ENCODE data around the gene KCTD11.

DNA sequence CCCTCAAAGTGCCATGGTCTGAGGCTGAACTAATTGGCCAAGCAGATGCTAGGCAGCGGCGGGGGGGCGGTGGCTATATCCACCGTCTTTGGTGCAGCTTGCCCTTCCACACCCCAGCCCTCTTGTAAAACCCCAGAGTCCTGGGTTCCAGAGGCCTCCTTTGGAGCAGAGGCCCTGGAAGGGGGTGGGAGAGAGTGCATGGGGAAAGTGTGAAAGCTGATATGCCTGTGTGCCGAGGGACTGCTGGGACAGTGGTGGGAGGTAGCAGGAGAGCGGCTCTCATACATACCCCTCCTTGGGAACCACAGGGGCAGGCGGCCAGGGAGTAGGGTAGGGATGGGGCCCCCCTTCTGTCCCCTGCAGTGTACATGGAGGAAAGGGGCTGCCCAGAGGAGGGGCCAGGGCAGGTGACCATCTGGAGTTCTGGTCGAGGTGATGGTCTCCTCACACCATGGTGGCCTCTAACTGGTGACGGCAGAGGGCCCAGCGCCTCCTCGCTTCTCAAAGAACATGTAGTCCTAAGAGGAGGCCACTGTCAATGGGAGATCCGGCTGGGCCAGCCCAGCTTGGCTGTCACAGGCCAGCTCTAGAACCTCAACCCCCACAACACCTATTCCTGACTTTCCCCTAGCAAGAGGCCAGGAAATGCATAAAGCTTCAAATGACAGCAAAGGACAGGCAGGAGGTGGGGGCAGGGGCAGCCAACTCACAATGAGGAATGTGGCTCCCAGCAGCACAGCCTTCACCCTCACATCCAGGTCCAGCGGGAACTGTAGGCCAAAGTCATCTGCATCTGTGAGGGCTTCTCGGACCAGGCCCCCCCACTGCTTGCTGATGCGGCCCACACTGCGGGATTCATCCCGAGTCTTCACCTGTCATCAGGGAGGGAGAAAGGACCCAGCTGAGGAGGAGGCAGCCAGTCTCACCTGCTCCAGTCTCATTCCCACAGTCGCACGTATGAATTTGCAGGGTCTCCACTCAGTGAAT is 38.3 kb downstream of the KCTD11 start:
- no peak for TF ChIP-seq SIN3A (IDR thresholded peaks at IDR 0.05; ENCODE audit: borderline replicate concordance, insufficient read depth, low read depth, low read length)
- TF ChIP-seq, protein P1, sequence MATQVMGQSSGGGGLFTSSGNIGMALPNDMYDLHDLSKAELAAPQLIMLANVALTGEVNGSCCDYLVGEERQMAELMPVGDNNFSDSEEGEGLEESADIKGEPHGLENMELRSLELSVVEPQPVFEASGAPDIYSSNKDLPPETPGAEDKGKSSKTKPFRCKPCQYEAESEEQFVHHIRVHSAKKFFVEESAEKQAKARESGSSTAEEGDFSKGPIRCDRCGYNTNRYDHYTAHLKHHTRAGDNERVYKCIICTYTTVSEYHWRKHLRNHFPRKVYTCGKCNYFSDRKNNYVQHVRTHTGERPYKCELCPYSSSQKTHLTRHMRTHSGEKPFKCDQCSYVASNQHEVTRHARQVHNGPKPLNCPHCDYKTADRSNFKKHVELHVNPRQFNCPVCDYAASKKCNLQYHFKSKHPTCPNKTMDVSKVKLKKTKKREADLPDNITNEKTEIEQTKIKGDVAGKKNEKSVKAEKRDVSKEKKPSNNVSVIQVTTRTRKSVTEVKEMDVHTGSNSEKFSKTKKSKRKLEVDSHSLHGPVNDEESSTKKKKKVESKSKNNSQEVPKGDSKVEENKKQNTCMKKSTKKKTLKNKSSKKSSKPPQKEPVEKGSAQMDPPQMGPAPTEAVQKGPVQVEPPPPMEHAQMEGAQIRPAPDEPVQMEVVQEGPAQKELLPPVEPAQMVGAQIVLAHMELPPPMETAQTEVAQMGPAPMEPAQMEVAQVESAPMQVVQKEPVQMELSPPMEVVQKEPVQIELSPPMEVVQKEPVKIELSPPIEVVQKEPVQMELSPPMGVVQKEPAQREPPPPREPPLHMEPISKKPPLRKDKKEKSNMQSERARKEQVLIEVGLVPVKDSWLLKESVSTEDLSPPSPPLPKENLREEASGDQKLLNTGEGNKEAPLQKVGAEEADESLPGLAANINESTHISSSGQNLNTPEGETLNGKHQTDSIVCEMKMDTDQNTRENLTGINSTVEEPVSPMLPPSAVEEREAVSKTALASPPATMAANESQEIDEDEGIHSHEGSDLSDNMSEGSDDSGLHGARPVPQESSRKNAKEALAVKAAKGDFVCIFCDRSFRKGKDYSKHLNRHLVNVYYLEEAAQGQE (IDR thresholded peaks at IDR 0.05; ENCODE audit: insufficient read depth in 1 of 2, low read depth in 2 of 2, low read length in 1 of 2), result no peak
- TF ChIP-seq, protein P2, sequence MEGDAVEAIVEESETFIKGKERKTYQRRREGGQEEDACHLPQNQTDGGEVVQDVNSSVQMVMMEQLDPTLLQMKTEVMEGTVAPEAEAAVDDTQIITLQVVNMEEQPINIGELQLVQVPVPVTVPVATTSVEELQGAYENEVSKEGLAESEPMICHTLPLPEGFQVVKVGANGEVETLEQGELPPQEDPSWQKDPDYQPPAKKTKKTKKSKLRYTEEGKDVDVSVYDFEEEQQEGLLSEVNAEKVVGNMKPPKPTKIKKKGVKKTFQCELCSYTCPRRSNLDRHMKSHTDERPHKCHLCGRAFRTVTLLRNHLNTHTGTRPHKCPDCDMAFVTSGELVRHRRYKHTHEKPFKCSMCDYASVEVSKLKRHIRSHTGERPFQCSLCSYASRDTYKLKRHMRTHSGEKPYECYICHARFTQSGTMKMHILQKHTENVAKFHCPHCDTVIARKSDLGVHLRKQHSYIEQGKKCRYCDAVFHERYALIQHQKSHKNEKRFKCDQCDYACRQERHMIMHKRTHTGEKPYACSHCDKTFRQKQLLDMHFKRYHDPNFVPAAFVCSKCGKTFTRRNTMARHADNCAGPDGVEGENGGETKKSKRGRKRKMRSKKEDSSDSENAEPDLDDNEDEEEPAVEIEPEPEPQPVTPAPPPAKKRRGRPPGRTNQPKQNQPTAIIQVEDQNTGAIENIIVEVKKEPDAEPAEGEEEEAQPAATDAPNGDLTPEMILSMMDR (IDR thresholded peaks at IDR 0.05), result no peak
- TF ChIP-seq POLR2AphosphoS5 (IDR thresholded peaks at IDR 0.05; ENCODE audit: low read depth, low read length), result no peak
- TF ChIP-seq TCF7L2 (IDR thresholded peaks at IDR 0.05; ENCODE audit: low read depth, low read length), result no peak
